ENCODE results near the gene SMYD1.

The SMYD1 gene

GRCh38 chr2:88123975-88124917 lies 56.6 kb downstream of the SMYD1 start:
- no peak for DNase-seq

DNA sequence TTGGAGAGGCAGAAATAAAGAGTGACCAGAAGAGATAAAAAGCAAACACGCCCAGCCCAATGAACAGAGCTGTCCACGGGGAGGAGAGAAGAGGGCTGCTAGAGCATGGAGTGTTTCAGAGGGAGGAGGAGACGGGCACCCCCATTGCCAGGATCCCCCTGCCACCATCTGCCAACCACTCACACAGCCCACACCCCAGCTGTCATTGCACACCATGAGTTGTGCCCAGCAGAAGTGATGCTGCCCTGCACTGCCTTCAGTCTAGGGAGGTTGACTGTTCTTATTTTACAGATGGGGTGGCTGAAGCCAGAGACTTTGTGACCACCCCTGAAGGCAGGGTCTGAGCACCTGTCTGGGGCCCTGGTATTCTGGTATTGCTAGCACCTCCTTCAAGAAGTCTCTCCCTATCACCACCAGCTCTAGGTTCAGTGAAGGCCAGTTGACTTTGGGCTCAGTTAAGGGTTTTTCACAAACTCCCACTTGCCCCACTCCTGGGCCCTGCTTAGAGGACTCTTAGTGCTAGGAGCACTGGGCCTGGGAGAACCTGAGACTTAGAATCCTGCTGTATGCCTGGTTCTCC lies 57.8 kb downstream of the SMYD1 start:
- DNase-seq = no peak

DNA sequence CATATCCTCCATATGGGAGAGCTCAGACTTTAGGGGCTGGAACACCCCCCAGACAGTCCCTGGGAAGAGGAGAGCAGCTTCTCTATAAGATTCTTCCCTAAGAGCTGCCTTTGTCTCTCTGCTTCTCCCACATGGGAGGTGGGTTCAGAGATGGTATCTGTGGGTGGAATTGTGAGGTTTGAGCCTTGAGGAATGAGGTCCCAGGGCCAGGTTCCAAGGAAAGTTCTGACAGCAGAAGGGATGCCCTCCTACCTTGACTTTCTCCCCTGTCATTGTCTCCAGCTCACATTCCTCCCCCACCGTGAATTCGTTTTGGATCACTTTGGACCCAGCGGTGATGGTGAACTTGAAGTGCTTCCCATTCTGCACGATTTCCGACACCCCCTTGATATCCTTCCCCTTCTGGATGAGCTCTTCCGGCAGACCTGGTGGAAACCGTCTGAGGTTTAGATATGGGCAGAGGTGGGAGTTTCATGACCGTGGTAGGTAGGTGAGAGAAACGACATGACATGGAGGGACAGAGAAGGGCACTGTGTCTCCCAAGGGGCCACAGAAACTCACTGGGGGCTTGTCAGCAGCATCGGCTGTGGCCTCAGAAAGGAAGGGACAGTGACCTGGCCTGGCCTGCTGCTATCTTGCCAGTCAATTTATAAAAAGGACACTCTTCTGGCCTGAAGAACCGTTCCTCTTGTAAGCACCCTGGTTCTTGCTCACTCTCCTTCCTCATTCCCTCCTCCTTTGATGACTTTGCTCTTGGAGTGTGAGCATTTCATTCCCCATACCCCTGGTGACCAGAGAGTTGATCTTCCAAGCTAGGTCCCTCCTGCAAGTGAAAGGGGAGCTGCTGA lies 58.5 kb downstream of the SMYD1 start:
- no peak for DNase-seq

DNA sequence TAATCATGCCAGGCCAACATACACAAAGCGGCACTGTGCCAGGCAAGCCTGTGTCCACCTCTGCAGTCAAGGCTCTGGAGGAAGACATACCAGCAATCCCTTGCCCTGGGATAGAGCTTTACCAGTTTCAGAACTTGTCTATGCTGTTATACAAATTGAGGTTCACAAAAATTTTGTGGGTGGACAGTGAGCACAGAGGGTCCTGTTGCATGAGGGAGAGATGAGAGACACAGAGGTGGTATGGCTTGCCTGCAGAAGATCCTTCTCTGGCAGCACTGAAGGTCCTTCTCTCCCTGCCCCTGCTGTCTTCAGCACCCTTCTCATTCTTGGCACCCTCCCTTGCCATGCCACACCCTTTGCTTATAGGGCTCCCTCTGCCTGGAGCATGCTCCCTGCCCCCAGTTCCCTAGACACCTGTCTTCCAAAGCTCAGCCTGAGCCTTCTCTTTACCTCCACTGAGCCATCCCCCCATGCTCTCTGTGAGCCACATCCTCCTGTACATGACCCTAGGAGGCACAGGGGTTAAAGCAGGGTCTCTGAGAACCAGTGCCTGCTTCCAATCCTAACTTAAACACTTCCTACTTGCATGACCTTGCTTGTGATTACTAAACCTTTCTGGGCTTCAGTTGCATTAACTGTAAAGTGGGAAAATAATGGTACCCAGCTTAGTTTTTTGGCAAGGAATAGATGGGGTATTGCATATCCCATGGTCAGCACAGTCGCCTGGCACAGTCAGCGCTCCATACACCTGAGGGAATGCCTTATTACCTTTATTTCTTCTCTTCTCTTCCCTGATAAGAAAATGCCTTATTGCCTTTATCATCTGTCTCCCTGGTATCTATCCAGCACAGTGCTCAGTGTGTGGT lies 59.4 kb downstream of the SMYD1 start:
- DNase-seq = no peak

DNA sequence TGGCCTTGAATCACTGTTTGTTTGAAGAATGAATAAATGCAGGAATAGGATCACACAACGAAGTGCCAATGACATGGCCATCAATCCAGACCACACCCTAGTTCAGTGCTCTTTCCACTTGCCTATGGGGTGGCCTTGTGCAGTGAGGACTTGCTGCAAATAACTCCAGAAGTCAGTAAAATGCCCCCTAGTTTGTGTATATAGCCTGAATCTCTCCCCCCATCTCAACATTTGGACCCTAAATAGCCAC lies 59.9 kb downstream of the SMYD1 start:
- no peak for DNase-seq

GRCh38 chr2:88127888-88128653 lies 60.4 kb downstream of the SMYD1 start, which contains the start of gene FABP1:
Gene FABP1, minus strand, starts transcription at chr2:88128062. Its CDS starts 45 bp downstream, at chr2:88128017.
- DNase-seq = no peak

GRCh38 chr2:88128654-88129312 lies 61.2 kb downstream of the SMYD1 start:
- DNase-seq = no peak

- no peak for DNase-seq
Observed at GRCh38 chr2:88129313-88129959, 61.8 kb downstream of the SMYD1 start.

GRCh38 chr2:88131201-88131998 lies 63.8 kb downstream of the SMYD1 start:
- no peak for DNase-seq

DNA sequence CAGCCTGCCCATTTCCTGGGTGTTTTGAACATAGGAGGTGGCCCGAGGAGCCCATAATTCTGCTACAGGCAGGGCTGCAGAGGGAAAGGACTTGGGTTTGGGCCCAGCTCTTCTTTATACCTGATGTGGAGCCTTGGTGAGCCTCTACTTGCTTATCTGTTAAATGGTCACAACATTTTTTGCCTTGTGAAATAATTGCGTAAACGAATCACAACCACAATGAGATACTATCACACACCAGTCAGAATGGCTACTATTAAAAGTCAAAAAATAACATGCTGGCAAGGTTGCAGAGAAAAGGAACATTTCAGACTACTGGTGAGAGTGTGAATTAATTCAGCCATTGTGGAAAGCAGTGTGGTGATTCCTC lies 64.4 kb downstream of the SMYD1 start:
- no peak for DNase-seq

DNA sequence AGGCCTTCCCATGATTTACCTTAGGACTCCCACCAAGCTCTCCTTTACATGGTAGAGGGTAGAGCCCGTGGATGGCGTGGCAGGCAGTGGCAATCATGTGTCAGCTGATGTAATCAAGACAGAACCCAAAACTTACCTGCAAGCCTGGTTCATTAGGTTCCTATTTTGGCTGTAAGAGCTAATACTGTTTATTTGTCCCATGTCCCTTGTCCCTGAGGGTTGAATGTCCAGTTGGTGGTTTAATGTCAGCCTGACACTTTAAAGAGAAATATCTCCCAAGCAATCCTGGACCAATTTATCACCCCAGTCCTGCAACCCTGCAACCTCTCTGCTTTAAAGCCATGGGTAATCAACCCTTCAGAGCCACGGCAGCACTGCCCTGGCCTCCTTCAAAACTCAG lies 66.2 kb downstream of the SMYD1 start:
- DNase-seq = no peak

DNA sequence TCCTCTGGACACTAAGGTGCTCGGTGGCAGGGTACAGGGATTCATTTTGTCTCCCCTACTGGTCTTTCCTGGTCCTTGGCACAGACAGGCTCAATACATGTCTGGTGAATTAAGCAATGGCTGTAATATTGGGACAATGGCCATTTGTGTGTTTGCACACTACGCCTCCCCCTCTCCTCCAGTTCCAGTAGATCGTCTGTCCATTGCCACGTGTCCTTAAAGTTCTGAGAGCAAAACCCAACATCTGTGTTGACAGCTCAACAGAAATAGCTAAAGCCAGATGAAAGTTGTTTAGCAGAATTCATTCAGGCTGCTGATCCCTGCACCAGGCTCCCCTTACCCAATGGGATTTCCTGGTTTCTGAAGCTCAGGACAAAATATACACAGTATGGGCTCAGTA lies 69.2 kb downstream of the SMYD1 start:
- peak in 7 of 14 donors; percentile 9 to 56 (median 20) for DNase-seq

- no peak for DNase-seq
Observed at GRCh38 chr2:88137833-88138232, 70.2 kb downstream of the SMYD1 start.

- DNase-seq = no peak
Observed at GRCh38 chr2:88139203-88139702, 71.6 kb downstream of the SMYD1 start.

- no peak for DNase-seq
Observed at GRCh38 chr2:88139804-88140203, 72.2 kb downstream of the SMYD1 start.

DNA sequence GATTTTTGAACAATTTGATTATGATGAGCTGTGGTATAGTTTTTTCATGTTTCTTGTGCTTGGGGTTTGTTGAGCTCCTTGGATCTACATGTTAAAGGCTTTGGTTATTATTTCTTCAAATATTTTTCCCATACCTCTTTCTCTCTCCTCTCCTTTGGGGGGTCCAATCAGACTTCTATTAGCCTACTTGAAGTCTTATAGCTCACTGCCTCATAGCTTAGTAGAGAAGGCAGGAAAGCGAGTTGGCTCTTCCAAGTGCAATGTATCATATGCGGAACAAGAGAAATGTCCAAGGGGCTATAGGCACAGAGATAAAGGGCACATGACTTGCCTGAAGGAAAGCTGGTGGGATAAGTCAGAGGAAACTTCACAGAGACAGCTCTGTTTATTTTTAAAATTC lies 74.3 kb downstream of the SMYD1 start:
- DNase-seq = no peak

GRCh38 chr2:88144271-88144670 lies 76.6 kb downstream of the SMYD1 start:
- no peak for DNase-seq

DNA sequence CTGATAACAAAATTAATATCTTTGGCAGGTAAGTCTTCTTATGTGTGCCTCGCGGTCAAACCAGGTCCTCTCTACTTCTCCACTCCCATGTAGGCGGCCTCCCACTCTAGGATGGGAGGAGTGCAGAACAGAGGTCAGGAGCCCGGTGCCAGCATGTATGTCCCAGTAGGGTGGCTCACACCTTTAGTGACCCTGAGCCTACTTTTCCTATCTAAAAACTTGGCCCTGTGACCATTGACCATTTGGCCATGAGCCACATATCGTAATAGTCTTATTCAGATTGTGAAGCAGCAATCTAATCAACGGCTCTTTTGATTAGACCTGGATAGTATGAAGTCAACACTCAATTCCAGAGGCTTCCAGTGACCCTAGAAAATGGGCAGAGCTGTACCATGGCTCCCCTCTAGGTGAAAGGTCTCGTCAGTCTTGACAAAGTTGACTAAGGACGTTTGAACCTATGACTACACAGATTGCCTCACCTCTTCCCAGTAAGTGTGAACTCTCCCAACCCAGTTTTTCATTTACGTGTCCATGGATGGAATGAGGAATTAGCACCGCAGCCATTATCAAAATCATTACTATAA lies 77.4 kb downstream of the SMYD1 start:
- DNase-seq = no peak

DNA sequence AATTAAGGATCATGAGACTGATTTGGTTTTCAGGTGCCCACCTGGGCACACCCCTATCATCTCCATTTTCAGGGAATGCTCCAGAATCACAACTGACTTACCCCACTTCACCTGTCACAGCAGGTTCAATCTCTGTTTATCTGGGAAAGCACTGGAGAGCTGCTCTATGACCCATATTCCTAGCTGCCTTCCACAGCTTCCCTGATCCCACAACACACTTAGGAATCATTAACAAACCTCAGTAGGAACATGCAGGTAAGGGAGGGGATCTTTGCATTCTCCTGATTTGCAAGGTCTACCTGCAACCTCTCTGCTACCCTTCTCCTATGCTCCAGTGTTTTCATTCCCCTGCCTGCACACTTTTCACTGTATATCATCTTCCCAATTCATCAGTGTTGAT lies 79.0 kb downstream of the SMYD1 start:
- DNase-seq = no peak

Data from C1 segment of cervical spinal cord (tissue), 14 donors.